Measurements from ENCODE around the gene HECTD1.
"Not testable (repeated sequence)": the region's sequence is repeated elsewhere in the genome, so short reads cannot be mapped to it uniquely, and the experiment has no call there.

Gene HECTD1

DNA sequence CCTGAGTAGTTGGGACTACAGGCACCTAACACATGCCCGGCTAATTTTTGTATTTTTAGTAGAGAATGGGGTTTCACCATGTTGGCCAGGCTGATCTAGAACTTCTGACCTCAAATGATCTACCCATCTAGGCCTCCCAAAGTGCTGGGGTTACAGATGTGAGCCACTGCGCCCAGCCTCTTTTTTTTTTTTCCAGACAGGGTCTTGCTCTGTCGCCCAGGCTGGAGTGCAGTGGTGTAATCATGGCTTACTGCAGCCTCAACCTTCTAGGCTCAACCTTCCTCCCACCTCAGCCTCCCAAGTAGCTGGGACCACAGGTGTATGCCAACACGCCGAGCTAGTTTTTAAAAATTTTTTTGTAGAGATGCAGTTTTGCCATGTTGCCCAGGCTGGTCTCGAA, 25.6 kb downstream of the HECTD1 start:
- peaks cover 9 to 58% of the 10 kb centered on the region in 2 donors for H3K36me3 ChIP-seq (replicated peaks in 1 of 2; ENCODE audit: control insufficient read depth in 2 of 2, insufficient read depth in 2 of 2, low read length in 2 of 2)
- not testable (repeated sequence) for H2AK5ac ChIP-seq (ENCODE audit: low read depth, low read length)

DNA sequence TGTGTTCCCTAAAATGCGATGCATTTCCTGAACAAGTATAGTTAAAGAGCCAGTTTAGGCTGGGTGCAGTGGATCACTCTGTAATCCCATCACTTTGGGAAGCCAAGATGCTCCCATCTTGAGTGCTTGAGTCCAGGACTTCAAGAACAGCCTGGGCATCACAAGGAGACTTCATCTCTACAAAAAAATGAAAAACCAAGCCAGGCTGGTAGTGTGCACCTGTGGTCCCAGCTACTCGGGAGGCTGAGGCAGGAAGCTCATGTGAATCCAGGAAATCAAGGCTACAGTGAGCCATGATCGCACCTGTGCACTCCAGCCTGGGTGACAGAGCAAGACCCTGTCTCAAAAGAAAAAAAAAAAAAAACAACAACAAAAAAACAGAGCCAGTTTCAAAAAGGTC, 26.3 kb downstream of the HECTD1 start:
- H3K79me1 ChIP-seq (ENCODE audit: low read depth, low read length) = no peaks in the 10 kb centered on the region
- H4K91ac ChIP-seq (ENCODE audit: low read depth, low read length, poor library complexity) = no peak overlapping the region
- H2BK5ac ChIP-seq (ENCODE audit: low read length) = no peak overlapping the region
- no peak overlapping the region for H2AK5ac ChIP-seq (ENCODE audit: low read depth, low read length)
- no peak overlapping the region for H3K4me3 ChIP-seq (ENCODE audit: low read length in 2 of 2)
- H3K4me2 ChIP-seq (ENCODE audit: insufficient read depth, low read length, poor library complexity, severe bottlenecking) = no peak overlapping the region
- H3K4me1 ChIP-seq (ENCODE audit: control insufficient read depth in 2 of 2, insufficient read depth in 1 of 2, low read depth in 1 of 2, low read length in 2 of 2) = no peaks in the 10 kb centered on the region
- no peaks in the 10 kb centered on the region for H3K27me3 ChIP-seq (ENCODE audit: control insufficient read depth in 3 of 3, insufficient read depth in 3 of 3, low read depth in 1 of 3, low read length in 3 of 3)
- H3K27ac ChIP-seq (replicated peaks; ENCODE audit: low read length) = no peak overlapping the region
- no peak overlapping the region for H2BK12ac ChIP-seq (ENCODE audit: low read length)
- H3K14ac ChIP-seq (ENCODE audit: low read length) = no peak overlapping the region
- no peak overlapping the region for H2BK120ac ChIP-seq (ENCODE audit: low read depth, low read length)
- WGBS, 2 donors (ENCODE audit: extremely low coverage in 2 of 2, insufficient read length in 2 of 2, insufficient replicate concordance in 1 of 2) = no CpG with 5 or more reads among the region's 3 CpGs
- DNase-seq (ENCODE audit: low spot score) = no peak
- H3K36me3 ChIP-seq (replicated peaks in 1 of 2; ENCODE audit: control insufficient read depth in 2 of 2, insufficient read depth in 2 of 2, low read length in 2 of 2) = peaks cover 9 to 62% of the 10 kb centered on the region in 2 donors
- no peak overlapping the region for H3K4ac ChIP-seq (ENCODE audit: low read length)
- H3K23ac ChIP-seq (ENCODE audit: low read depth, low read length, poor library complexity) = no peak overlapping the region
- peaks cover 0 to 4% of the 10 kb centered on the region in 2 donors for H3K9me3 ChIP-seq (replicated peaks in 1 of 2; ENCODE audit: control insufficient read depth in 2 of 2, insufficient read depth in 1 of 2, low read depth in 1 of 2, low read length in 2 of 2)
- H2AFZ ChIP-seq (ENCODE audit: low read length) = no peak overlapping the region
- no peak overlapping the region for H3K9ac ChIP-seq (ENCODE audit: low read depth, low read length, poor library complexity)
- no peak overlapping the region for H2BK15ac ChIP-seq (ENCODE audit: low read length)
- H4K8ac ChIP-seq (ENCODE audit: low read depth, low read length) = no peak overlapping the region
- H3K18ac ChIP-seq (ENCODE audit: low read length) = no peak overlapping the region

More for the DNA sequence above, 25.6 kb downstream of the HECTD1 start:
- not testable (repeated sequence) for H3K79me1 ChIP-seq (ENCODE audit: low read depth, low read length); H3K9me3 ChIP-seq (replicated peaks in 1 of 2; ENCODE audit: control insufficient read depth in 2 of 2, insufficient read depth in 1 of 2, low read depth in 1 of 2, low read length in 2 of 2); H3K4ac ChIP-seq (ENCODE audit: low read length); H3K9ac ChIP-seq (ENCODE audit: low read depth, low read length, poor library complexity); H2BK120ac ChIP-seq (ENCODE audit: low read depth, low read length); H3K23ac ChIP-seq (ENCODE audit: low read depth, low read length, poor library complexity); H4K91ac ChIP-seq (ENCODE audit: low read depth, low read length, poor library complexity); H3K27ac ChIP-seq (replicated peaks; ENCODE audit: low read length); H2BK5ac ChIP-seq (ENCODE audit: low read length); H2BK12ac ChIP-seq (ENCODE audit: low read length); H4K8ac ChIP-seq (ENCODE audit: low read depth, low read length); H3K4me1 ChIP-seq (ENCODE audit: control insufficient read depth in 2 of 2, insufficient read depth in 1 of 2, low read depth in 1 of 2, low read length in 2 of 2); H2BK15ac ChIP-seq (ENCODE audit: low read length); H3K27me3 ChIP-seq (ENCODE audit: control insufficient read depth in 3 of 3, insufficient read depth in 3 of 3, low read depth in 1 of 3, low read length in 3 of 3); H3K18ac ChIP-seq (ENCODE audit: low read length); H3K4me2 ChIP-seq (ENCODE audit: insufficient read depth, low read length, poor library complexity, severe bottlenecking); H3K4me3 ChIP-seq (ENCODE audit: low read length in 2 of 2); DNase-seq (ENCODE audit: low spot score); H2AFZ ChIP-seq (ENCODE audit: low read length); H3K14ac ChIP-seq (ENCODE audit: low read length)
- no CpG with 5 or more reads among the region's 6 CpGs for WGBS, 2 donors (ENCODE audit: extremely low coverage in 2 of 2, insufficient read length in 2 of 2, insufficient replicate concordance in 1 of 2)

DNA sequence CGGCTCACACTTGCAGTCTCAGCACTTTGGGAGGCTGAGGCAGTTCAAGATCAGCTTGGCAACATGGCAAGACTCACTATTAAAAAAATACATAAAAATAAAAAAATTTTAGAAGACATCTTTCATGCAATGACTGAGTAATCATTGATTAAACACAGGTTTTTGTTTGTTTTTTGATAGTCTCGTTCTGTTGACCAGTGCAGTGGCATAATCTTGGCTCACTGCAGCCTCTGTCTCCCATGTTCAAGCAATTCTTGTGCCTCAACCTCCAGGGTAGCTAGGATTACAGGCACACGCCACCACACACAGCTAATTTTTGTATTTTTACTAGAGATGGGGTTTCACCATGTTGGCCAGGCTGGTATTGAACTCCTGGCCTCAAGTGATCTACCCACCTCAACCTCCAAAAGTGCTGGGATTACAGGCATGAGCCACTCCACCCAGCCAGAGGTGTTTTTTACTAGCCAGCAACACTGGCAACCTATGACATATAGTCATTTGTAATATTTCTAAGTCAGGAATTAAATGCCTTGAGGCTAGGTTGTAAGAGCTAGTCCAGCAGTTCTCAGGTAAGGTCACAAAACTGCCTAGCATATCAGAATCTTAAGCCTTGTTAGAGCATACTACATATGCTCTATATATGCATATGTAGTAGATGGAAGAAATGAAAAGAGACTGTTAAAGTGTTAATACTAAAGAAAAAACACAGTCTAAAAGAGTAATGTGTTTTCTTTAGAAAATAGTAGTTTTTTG, 27.1 kb downstream of the HECTD1 start:
- Histone ChIP-seq H2AFZ (ENCODE audit: low read length) (no peak overlapping the region), H3K27ac (replicated peaks; ENCODE audit: low read length) (no peak overlapping the region), H4K8ac (ENCODE audit: low read depth, low read length) (no peak overlapping the region), H3K9me3 (replicated peaks in 1 of 2; ENCODE audit: control insufficient read depth in 2 of 2, insufficient read depth in 1 of 2, low read depth in 1 of 2, low read length in 2 of 2) (peaks cover 0 to 2% of the 10 kb centered on the region in 2 donors), H2BK5ac (ENCODE audit: low read length) (no peak overlapping the region), H2BK15ac (ENCODE audit: low read length) (no peak overlapping the region), H3K4me2 (ENCODE audit: insufficient read depth, low read length, poor library complexity, severe bottlenecking) (no peak overlapping the region), H3K4me1 (ENCODE audit: control insufficient read depth in 2 of 2, insufficient read depth in 1 of 2, low read depth in 1 of 2, low read length in 2 of 2) (no peaks in the 10 kb centered on the region), H2BK12ac (ENCODE audit: low read length) (no peak overlapping the region), H4K91ac (ENCODE audit: low read depth, low read length, poor library complexity) (no peak overlapping the region), H3K4ac (ENCODE audit: low read length) (no peak overlapping the region), H3K23ac (ENCODE audit: low read depth, low read length, poor library complexity) (no peak overlapping the region), H3K9ac (ENCODE audit: low read depth, low read length, poor library complexity) (no peak overlapping the region), H3K14ac (ENCODE audit: low read length) (no peak overlapping the region), H3K36me3 (replicated peaks in 1 of 2; ENCODE audit: control insufficient read depth in 2 of 2, insufficient read depth in 2 of 2, low read length in 2 of 2) (peaks cover 7 to 61% of the 10 kb centered on the region in 2 donors), H3K79me1 (ENCODE audit: low read depth, low read length) (no peaks in the 10 kb centered on the region), H2BK120ac (ENCODE audit: low read depth, low read length) (no peak overlapping the region), H3K18ac (ENCODE audit: low read length) (no peak overlapping the region), H3K4me3 (ENCODE audit: low read length in 2 of 2) (no peak overlapping the region), H2AK5ac (ENCODE audit: low read depth, low read length) (no peak overlapping the region), H3K27me3 (ENCODE audit: control insufficient read depth in 3 of 3, insufficient read depth in 3 of 3, low read depth in 1 of 3, low read length in 3 of 3) (no peaks in the 10 kb centered on the region)
- DNase-seq (ENCODE audit: low spot score) = no peak
- WGBS, 2 donors (ENCODE audit: extremely low coverage in 2 of 2, insufficient read length in 2 of 2, insufficient replicate concordance in 1 of 2) = no CpG with 5 or more reads among the region's 3 CpGs

GRCh38 chr14:31174433-31174832, 33.2 kb downstream of the HECTD1 start:
- Histone ChIP-seq H4K8ac (ENCODE audit: low read depth, low read length) (no peak overlapping the region), H3K36me3 (replicated peaks in 1 of 2; ENCODE audit: control insufficient read depth in 2 of 2, insufficient read depth in 2 of 2, low read length in 2 of 2) (peaks cover 17 to 94% of the 10 kb centered on the region in 2 donors), H3K4me3 (ENCODE audit: low read length in 2 of 2) (no peak overlapping the region), H2BK12ac (ENCODE audit: low read length) (no peak overlapping the region), H3K18ac (ENCODE audit: low read length) (no peak overlapping the region), H3K9ac (ENCODE audit: low read depth, low read length, poor library complexity) (no peak overlapping the region), H3K9me3 (replicated peaks in 1 of 2; ENCODE audit: control insufficient read depth in 2 of 2, insufficient read depth in 1 of 2, low read depth in 1 of 2, low read length in 2 of 2) (no peaks in the 10 kb centered on the region), H2AK5ac (ENCODE audit: low read depth, low read length) (no peak overlapping the region), H2BK120ac (ENCODE audit: low read depth, low read length) (no peak overlapping the region), H3K4ac (ENCODE audit: low read length) (no peak overlapping the region), H3K79me1 (ENCODE audit: low read depth, low read length) (no peaks in the 10 kb centered on the region), H3K4me1 (ENCODE audit: control insufficient read depth in 2 of 2, insufficient read depth in 1 of 2, low read depth in 1 of 2, low read length in 2 of 2) (no peaks in the 10 kb centered on the region), H3K27ac (replicated peaks; ENCODE audit: low read length) (no peak overlapping the region), H2BK15ac (ENCODE audit: low read length) (no peak overlapping the region), H2BK5ac (ENCODE audit: low read length) (no peak overlapping the region), H3K27me3 (ENCODE audit: control insufficient read depth in 3 of 3, insufficient read depth in 3 of 3, low read depth in 1 of 3, low read length in 3 of 3) (no peaks in the 10 kb centered on the region), H2AFZ (ENCODE audit: low read length) (no peak overlapping the region), H3K14ac (ENCODE audit: low read length) (no peak overlapping the region), H4K91ac (ENCODE audit: low read depth, low read length, poor library complexity) (no peak overlapping the region), H3K23ac (ENCODE audit: low read depth, low read length, poor library complexity) (no peak overlapping the region), H3K4me2 (ENCODE audit: insufficient read depth, low read length, poor library complexity, severe bottlenecking) (no peak overlapping the region)
- WGBS, 2 donors (ENCODE audit: extremely low coverage in 2 of 2, insufficient read length in 2 of 2, insufficient replicate concordance in 1 of 2) = no CpG with 5 or more reads among the region's 4 CpGs
- DNase-seq (ENCODE audit: low spot score) = no peak
